GM21423 (cell line): ENCODE data around the gene NCAN.

ENCODE experiments used
- ATAC-seq: cut with Tn5 transposase; IDR thresholded peaks from one replicate; pipeline ENCODE4 v1.9.1; 2021; ENCODE audit warnings: mild to moderate bottlenecking, moderate library complexity; ENCODE audit not compliant: unreplicated experiment

Gene NCAN

GRCh38 chr19:19258589-19259338, 47.0 kb downstream of the NCAN start:
- ATAC-seq, result no peak

GRCh38 chr19:19259741-19260140, 48.0 kb downstream of the NCAN start:
- no peak for ATAC-seq

- ATAC-seq, result no peak
Measured at GRCh38 chr19:19260417-19261214, 48.9 kb downstream of the NCAN start.

GRCh38 chr19:19261350-19262189, 49.8 kb downstream of the NCAN start:
- no peak for ATAC-seq

- ATAC-seq, result no peak
Measured at GRCh38 chr19:19262190-19263057, 50.7 kb downstream of the NCAN start.

GRCh38 chr19:19263886-19264487, 52.2 kb downstream of the NCAN start:
- ATAC-seq, result no peak

GRCh38 chr19:19267305-19267704, 55.5 kb downstream of the NCAN start:
- no peak for ATAC-seq

GRCh38 chr19:19268453-19269385, 57.0 kb downstream of the NCAN start:
- no peak for ATAC-seq

- no peak for ATAC-seq
Measured at GRCh38 chr19:19269952-19270694, 58.4 kb downstream of the NCAN start.

GRCh38 chr19:19270749-19271571, 59.2 kb downstream of the NCAN start:
- ATAC-seq, result no peak

- no peak for ATAC-seq
Measured at GRCh38 chr19:19271828-19272599, 60.3 kb downstream of the NCAN start.

GRCh38 chr19:19274146-19274545, 62.4 kb downstream of the NCAN start:
- ATAC-seq, result no peak

- ATAC-seq, result no peak
Measured at GRCh38 chr19:19274716-19275565, 63.2 kb downstream of the NCAN start.

- ATAC-seq, result no peak
Measured at GRCh38 chr19:19276386-19276785, 64.6 kb downstream of the NCAN start.

- no peak for ATAC-seq
Measured at GRCh38 chr19:19276851-19277250, 65.1 kb downstream of the NCAN start.

- no peak for ATAC-seq
Measured at GRCh38 chr19:19278315-19278714, 66.6 kb downstream of the NCAN start.
